Stimulated activated CD4-positive, alpha-beta T cell treated with anti-CD3 and anti-CD28 coated beads, Interleukin-1b, Interleukin-23, amount 100 ng/mL, for 1 hour (primary cell): ENCODE data around the gene HEMK1.

ENCODE experiments used
- DNase-seq, 2 donors: peaks; one replicate each; pipeline ENCODE4 v3.0.0-alpha.2; 2020; ENCODE audit warnings: low read depth in 2 of 2

Gene HEMK1

DNA sequence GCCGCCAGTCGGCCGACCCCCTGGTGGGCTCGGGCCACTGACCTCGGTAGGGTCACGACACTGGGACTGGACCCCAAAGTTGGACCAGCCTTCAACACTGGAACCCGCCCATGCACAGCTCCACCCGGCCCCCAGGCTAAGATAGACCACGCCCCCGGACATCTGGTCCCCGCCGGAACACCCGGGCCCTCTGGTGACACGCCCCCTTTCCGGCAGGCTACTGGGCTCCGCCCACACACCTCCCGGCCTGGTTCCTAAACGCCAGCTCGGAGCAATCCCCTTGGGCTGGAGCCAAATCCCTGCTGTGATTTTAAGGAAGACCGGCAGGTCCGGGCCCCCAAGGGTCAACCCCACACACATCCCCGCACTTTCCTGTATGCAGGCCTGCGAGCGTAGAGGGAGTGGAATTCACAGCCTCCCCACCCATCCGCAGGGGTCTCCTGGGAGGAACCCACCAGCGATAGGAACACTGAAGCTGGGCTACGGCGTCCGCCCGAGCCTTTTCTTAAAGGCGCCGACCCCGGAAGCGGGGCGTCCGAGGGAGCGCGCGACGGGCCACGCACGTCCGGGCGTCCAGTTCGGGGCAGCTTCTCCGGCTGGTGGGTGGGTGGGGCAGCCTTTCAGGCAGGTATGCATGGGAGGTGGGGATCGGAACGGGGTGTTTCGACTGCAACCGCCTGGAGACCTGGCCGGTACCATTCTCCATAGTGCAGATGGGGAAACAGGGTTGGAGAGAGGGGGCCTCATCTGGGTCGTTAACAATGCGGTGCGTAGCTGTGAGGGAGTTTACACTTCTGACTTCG lies at the start of gene HEMK1:
Gene HEMK1 (plus strand): TSS at position 576 of the 803 bp plus-strand sequence. CDS start 1,583 bp downstream, outside the sequence.
- DNase-seq = peak; percentile 76 to 81

DNA sequence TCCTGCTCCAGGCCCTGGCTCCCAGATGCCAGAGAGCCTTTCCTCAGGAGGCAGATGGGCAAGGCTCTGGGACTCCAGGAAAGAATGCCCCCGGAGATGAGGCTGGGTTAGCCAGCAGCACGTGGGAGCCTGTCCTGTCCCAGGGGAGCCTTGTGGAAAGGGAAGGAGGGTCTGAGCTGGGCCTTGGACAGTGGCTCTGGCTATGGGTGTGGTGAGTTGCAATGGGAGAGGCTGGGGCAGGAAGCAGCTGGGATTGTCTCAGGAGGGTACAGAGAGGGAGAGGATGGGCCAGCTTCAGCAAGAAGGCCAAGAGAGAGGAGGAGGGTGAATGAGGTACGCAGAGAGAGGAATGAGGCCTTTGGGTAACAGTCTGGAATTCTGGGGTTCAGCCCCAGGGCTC lies 48.5 kb upstream of the HEMK1 start:
- DNase-seq = no peak

- no peak for DNase-seq
Observed at GRCh38 chr3:50521572-50521971, 47.8 kb upstream of the HEMK1 start.

- no peak for DNase-seq
Observed at GRCh38 chr3:50523279-50523811, 46.0 kb upstream of the HEMK1 start.

GRCh38 chr3:50524746-50525145 lies 44.6 kb upstream of the HEMK1 start:
- no peak for DNase-seq

DNA sequence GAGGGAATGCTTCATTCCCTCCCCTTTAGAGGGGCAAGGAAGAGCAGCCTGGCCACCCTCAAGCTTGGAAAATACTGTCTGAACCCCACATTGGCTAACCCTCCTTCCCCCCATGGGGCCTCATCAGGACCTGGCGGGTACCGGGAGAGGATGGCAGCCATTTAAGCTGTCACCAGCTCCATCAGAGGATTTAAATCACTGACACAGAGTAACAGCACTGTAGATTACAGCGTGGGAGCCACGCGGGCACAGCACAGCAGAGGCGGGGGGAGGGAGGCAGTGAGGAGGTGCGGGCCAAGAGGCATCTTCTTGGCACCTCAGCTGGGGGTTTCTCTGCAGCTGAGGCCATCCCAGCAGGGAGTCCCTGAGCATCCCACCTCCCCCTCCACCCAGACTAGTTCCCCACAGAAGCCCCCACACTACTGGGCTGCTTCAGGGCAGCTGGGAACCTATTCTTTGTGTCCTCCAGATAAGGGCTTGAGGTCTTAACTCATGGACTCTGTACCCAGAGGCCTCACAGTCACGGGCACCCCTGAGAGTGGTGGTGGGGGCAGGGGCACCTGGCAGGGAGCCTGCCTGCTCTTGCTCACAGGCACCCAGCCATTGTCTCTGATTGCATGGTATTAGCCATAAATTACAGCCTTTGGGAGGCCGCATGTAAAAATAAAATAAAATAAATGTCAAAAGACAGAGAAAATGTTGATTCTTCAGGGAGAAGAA lies 44.0 kb upstream of the HEMK1 start:
- DNase-seq = no peak

- DNase-seq = peak in 1 of 2 donors; percentile 28
Observed at GRCh38 chr3:50525987-50526386, 43.3 kb upstream of the HEMK1 start.

DNA sequence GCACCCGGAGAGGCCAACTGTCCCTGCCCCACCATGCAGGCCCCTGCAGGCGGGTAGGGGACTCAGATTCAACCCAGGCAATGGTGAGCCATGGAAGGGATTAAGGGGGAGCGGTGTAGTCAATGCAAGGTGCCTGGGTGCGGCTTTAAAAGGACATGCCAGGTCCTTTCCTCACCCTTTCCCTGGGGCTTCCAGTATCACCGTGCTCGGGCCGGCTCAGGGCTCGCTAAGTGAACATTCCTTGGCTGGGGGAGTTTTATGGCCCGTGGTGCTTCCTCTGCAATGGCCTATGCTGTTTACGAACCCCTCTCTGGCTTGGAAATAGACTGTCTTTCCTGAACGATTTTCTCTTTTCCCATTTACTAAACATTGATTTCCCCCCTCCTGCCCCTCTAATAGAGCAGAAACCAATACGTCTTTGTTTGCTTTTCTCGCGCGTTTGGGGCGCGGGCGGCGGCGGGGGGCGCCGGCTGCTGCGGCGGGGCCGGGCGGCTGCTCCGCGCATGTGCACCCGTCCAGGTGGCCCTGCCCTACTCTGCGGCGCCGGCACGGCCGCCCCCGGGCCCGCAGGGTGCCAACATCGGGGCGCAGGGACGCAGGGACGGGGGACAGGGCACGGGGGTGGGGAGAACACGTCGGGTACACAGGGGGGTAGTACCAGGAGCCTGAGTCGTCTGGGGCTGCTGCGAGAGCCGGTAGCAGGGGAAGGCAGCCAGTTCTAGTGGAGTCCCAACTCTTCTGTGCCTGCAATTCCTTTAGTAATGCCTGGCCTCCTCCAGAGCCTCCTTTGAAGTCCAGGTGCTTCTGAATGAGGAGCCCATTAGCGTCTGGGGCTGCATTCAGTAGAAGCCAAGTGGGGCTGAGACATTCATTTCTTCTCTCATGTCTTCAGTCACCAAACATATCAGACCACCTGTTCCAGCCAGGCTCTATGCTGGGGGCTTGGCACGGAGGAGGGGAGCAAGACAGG lies 39.0 kb upstream of the HEMK1 start:
- DNase-seq = no peak

GRCh38 chr3:50531201-50531600 lies 38.1 kb upstream of the HEMK1 start:
- no peak for DNase-seq

DNA sequence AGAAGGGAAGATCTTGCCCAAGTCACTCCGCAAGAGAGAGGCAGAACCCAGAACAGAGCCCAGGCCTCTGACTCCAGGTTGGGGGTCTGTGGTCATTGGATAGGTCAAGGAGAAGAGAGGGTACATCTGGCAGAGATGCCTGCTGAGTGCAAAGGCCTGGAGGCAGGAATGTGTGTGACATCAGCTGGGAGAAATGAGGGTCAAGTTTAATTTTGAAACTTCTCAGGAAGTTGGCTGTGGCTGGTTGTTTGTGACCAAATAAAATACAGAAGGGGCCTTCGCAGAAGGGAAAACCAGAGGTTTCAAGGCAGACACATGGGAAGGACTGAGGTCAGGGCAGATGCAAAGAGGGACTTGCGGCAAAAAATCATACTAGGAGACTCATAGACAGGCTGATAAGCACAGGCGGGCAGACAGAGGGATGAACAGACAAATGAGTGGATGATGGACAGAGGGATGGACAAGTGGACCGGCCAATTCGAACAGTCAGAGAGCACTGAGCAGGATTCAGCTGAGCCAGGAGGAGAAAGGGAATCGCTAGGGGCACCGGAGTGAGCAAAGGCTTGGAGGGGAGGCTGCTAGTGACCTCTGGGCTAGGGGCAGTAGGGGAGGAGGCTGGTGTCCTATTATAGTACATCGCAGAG lies 37.1 kb upstream of the HEMK1 start:
- no peak for DNase-seq

GRCh38 chr3:50533316-50533715 lies 36.0 kb upstream of the HEMK1 start:
- no peak for DNase-seq

DNA sequence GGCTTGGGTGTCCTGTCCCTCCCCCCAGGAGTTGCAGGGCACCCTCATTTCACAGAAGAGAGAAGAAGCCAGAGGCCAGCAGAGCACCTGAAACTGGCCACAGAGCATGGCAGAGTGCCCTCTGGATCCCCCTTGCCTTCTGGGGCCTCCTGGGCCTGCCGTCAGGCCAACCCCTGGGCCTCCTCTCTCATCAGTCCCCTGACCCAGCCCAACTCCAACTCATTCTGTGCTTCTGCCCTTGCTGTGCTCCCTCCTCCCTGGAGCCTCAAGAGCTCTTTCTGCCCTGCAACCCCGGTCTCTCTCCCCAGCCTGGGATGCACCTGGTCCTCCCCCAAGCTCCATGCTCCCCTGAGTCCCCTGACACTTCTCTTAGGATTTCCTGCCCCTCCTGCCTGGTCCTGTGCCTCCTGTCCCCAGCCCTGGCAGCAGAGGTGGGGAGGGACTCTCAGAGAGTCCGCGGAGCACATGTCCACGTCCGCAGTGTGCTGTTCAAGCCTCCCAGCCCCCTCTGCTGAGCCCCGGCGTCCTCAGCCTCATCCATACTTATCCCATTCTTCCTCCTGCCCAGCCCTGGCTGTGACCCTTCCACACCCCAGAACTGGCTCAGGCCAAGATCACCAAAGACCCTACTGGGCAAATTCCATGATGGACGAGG lies 35.4 kb upstream of the HEMK1 start:
- DNase-seq = no peak

DNA sequence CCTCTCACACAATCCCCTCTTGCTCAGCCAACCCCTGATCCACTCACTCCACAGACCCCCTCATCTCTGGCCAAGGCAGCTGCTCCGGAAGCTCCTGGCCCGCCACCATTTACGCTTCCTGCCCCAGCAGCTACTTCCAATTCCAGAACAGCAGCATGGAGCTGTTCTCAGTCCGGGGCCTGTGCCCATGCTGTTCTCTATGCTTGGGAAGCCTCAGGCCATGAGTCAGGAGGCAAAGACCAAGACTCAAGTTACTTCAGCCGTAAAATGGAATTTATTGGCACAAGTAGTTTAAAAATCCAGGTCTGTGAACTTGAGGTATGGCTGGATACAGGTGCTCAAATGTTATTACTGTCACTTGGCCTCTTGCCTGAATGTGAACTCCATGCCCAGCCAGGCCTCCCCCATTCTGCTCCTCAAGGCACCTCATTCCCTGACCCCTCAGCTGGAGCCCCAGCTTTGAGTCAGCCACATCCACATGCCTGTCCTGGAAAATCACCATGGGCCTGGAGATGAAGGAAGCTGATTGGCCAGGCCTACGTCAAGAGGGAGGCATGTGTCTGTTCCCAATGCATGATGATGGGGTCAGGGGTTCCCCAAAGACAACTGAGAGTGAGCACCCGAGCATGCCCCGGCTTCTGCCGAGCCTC lies 34.5 kb upstream of the HEMK1 start:
- DNase-seq = no peak

GRCh38 chr3:50536471-50537180 lies 32.7 kb upstream of the HEMK1 start:
- no peak for DNase-seq

DNA sequence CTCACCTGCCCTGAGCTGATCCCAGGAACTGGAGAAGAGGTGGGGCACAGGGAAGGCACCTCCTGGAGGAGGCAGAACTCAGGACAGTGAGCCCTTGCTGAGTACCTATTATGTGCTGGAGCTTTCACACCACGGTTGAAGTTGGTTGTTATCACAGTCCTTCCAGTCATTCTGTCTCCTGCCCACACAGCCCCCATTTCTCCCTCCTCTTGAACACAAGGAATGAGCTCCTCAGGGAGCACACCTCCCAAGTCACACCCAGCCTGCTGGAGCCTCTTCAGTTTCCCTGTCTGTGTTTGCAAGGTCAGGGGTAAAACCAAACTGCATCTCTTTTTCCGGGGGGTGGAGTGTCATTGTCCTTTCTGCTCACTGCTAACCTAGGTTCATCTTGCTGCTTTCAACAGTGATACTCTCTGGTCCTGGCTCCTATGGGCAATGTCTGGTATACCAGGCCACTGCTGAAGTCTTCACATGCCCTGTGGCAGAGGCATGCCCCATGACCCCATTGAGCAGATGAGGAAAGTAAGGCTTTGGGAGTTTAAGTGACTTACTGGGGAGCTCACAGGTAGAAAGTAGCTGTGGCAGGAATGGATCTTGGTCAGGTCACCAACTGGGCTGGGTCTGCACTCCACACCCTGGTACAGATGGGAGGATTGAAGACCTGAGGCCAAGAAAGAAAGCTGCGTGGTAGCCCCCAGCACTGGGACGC lies 31.7 kb upstream of the HEMK1 start:
- no peak for DNase-seq

GRCh38 chr3:50539356-50540286 lies 29.7 kb upstream of the HEMK1 start:
- DNase-seq = no peak

DNA sequence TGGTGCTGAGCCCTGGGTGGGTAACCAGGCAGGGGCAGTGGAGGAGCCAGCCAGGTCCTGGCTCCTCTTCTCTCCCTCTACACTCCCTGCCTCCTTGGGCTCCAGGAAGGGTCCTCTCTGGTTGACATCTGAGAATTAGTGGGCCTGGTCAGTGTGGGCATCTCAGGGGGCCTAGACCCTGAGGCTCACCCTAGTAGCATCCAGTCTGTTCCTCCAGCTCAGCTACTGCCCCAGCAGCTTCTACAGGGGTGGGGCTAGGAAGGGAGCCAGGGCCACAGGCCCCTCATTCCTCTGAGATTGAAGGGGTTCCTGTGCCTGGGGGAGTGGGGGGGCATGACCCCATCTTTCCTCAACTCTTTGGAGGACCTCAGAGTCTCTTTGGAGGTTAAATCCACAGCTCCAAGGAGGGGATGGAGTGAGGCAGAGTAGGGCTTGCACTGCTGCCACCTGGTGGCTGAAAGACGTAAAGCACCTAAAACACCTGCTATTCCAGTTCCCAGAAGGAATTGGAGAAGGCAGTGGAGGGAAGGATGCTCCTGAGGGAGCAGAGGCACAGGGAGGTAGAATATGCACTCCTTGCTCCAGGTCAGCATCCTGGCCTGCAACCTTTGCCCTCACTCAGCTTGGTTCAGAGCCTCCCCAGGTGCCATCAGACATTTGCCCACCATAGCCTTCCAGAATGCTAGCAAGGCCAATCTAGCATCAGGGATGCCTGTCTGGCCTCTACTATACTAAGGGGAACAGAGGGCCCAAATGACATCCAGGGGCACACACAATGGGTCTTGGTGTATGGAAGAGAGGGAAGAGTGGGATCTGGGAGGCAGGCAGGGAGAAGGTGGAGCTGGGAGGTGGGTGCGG lies 26.9 kb upstream of the HEMK1 start:
- peak in 1 of 2 donors; percentile 34 for DNase-seq
